IMR-90 (cell line): ENCODE data around the gene AAK1. TPM values are rescaled to one million over a fixed set of nuclear protein-coding genes. Genes with fewer than 3 reads are reported as not detected.

Source experiments
- ATAC-seq: fragments of 200-7000 bp; cut with Tn5 transposase; 2 replicates; pipeline ENCODE4 v1.9.1; 2020; ENCODE audit warnings: low read depth, mild to moderate bottlenecking, moderate library complexity
- BruUV-seq: library from RNA; stranded (reverse); fragments of 400-500 nt; replicated peaks from 2 replicates; lab custom pipeline; 2021; lab: Mats Ljungman, UMichigan
- CTCF ChIA-PET: fragments of 300-600 bp; formaldehyde crosslinking; extraction: SDS; loops from one replicate; lab custom pipeline; 2021; ENCODE audit warnings: antibody characterized with exemption; lab: Yijun Ruan, JAX
- POLR2A ChIA-PET: fragments of 300-600 bp; sonication (Branson Sonifier 250); formaldehyde crosslinking; loops from one replicate; lab custom pipeline; 2022; ENCODE audit warnings: antibody characterized with exemption; ENCODE audit not compliant: unreplicated experiment; lab: Charles Lee
- DNase-seq: peaks from one replicate; pipeline ENCODE4 v3.0.0; 2013
- H2AFZ ChIP-seq: replicated peaks from 2 replicates; pipeline ENCODE3; 2013; ENCODE audit warnings: low read length, mild to moderate bottlenecking; ENCODE audit not compliant: poor library complexity
- H2AK5ac ChIP-seq: 2 replicates; pipeline ENCODE4 v1.6.1; 2013; ENCODE audit warnings: low read depth, low read length, inconsistent platforms
- H2AK9ac ChIP-seq: replicated peaks from 2 replicates; pipeline ENCODE3; 2013; ENCODE audit warnings: mild to moderate bottlenecking, low read depth, low read length, moderate library complexity; ENCODE audit not compliant: poor library complexity
- H2BK120ac ChIP-seq: 2 replicates; pipeline ENCODE4 v1.6.1; 2013; ENCODE audit warnings: low read depth, low read length, inconsistent platforms
- H2BK15ac ChIP-seq: 3 replicates; pipeline ENCODE4 v1.6.1; 2013; ENCODE audit warnings: low read depth, low read length, inconsistent platforms
- H2BK20ac ChIP-seq: 2 replicates; pipeline ENCODE4 v1.6.1; 2013; ENCODE audit warnings: low read depth, mild to moderate bottlenecking, inconsistent platforms, low read length, moderate library complexity
- H2BK5ac ChIP-seq: 2 replicates; pipeline ENCODE4 v1.6.1; 2013; ENCODE audit warnings: mild to moderate bottlenecking, low read depth, low read length, inconsistent platforms; ENCODE audit not compliant: poor library complexity, severe bottlenecking
- H3K14ac ChIP-seq: replicated peaks from 2 replicates; pipeline ENCODE4 v1.6.1; 2013; ENCODE audit warnings: low read depth, low read length, inconsistent platforms
- H3K18ac ChIP-seq: 2 replicates; pipeline ENCODE4 v1.6.1; 2013; ENCODE audit warnings: low read depth, low read length, control low read depth
- H3K23ac ChIP-seq: 2 replicates; pipeline ENCODE4 v1.6.1; 2013; ENCODE audit warnings: low read depth, low read length, inconsistent platforms
- H3K27ac ChIP-seq: 2 replicates; pipeline ENCODE4 v1.5.1; 2013; ENCODE audit warnings: mild to moderate bottlenecking, control low read depth, low read length; ENCODE audit not compliant: insufficient read depth
- H3K27me3 ChIP-seq: 2 replicates; pipeline ENCODE4 v1.6.1; 2013; ENCODE audit warnings: low read length; ENCODE audit not compliant: control insufficient read depth, insufficient read depth
- H3K36me3 ChIP-seq: 2 replicates; pipeline ENCODE4 v1.6.1; 2013; ENCODE audit warnings: low read length, mixed read lengths; ENCODE audit not compliant: control insufficient read depth, insufficient read depth
- H3K4ac ChIP-seq: 2 replicates; pipeline ENCODE4 v1.6.1; 2013; ENCODE audit warnings: low read depth, low read length, inconsistent platforms
- H3K4me1 ChIP-seq: 2 replicates; pipeline ENCODE4 v1.6.1; 2013; ENCODE audit warnings: low read length, mixed read lengths; ENCODE audit not compliant: control insufficient read depth, insufficient read depth
- H3K4me2 ChIP-seq: 2 replicates; pipeline ENCODE4 v1.6.1; 2013; ENCODE audit warnings: low read depth, mild to moderate bottlenecking, control low read depth, low read length, moderate library complexity
- H3K4me3 ChIP-seq: 2 replicates; pipeline ENCODE4 v1.5.1; 2013; ENCODE audit warnings: low read depth, mild to moderate bottlenecking, control low read depth, low read length, moderate library complexity; ENCODE audit not compliant: insufficient read depth
- H3K56ac ChIP-seq: 2 replicates; pipeline ENCODE4 v1.6.1; 2013; ENCODE audit warnings: low read length, inconsistent platforms; ENCODE audit not compliant: insufficient read depth; ENCODE audit errors: extremely low read depth
- H3K79me1 ChIP-seq, 2 experiments: 2 replicates each; pipeline ENCODE4 v1.6.1; 2013; ENCODE audit warnings: low read length in 2 of 2, inconsistent platforms in 1 of 2, low read depth in 1 of 2
- H3K9ac ChIP-seq: 2 replicates; pipeline ENCODE4 v1.6.1; 2013; ENCODE audit warnings: low read depth, low read length, control low read depth
- H3K9me1 ChIP-seq: 2 replicates; pipeline ENCODE4 v1.6.1; 2013; ENCODE audit warnings: low read length, inconsistent platforms; ENCODE audit not compliant: insufficient read depth
- H3K9me3 ChIP-seq: 2 replicates; pipeline ENCODE4 v1.6.1; 2013; ENCODE audit warnings: low read length; ENCODE audit not compliant: control insufficient read depth, insufficient read depth
- H4K20me1 ChIP-seq: 2 replicates; pipeline ENCODE4 v1.6.1; 2013; ENCODE audit warnings: low read length, inconsistent platforms; ENCODE audit not compliant: insufficient read depth
- H4K5ac ChIP-seq: 2 replicates; pipeline ENCODE4 v1.6.1; 2013; ENCODE audit warnings: mild to moderate bottlenecking, low read depth, low read length, control low read depth
- H4K8ac ChIP-seq, 2 experiments: 2 replicates each; pipeline ENCODE4 v1.6.1; 2013; ENCODE audit warnings: low read depth in 2 of 2, low read length in 2 of 2, control low read depth in 1 of 2, inconsistent platforms in 1 of 2
- H4K91ac ChIP-seq: 2 replicates; pipeline ENCODE4 v1.6.1; 2013; ENCODE audit warnings: low read depth, low read length, inconsistent platforms; ENCODE audit not compliant: insufficient read depth
- MAFK ChIP-seq: IDR thresholded peaks from 2 replicates; pipeline ENCODE4 v1.6.1; 2012; ENCODE audit warnings: low read depth, low read length, improper control_type of control experiment
- MXI1 ChIP-seq: IDR thresholded peaks from 2 replicates; pipeline ENCODE4 v1.6.1; 2012; ENCODE audit warnings: low read depth, mild to moderate bottlenecking, low read length, moderate library complexity, borderline replicate concordance
- NFE2L2 ChIP-seq: fragments of 150-350 bp; IDR thresholded peaks from 2 replicates; pipeline ENCODE4 v1.6.1; 2016; ENCODE audit warnings: low read depth, mild to moderate bottlenecking, low read length
- USF2 ChIP-seq: fragments of 150-350 bp; IDR thresholded peaks from 2 replicates; pipeline ENCODE4 v1.6.1; 2017; ENCODE audit warnings: mild to moderate bottlenecking, antibody characterized with exemption, low read length, low read depth
- WGBS, 2 experiments: methylation state at CpG; one replicate each; pipeline versions ENCODE4 v1.1.5 to v1.1.7; 2013; ENCODE audit warnings: missing lambda C conversion rate in 2 of 2; ENCODE audit not compliant: insufficient read length in 1 of 2; ENCODE audit errors: extremely low coverage in 2 of 2; 5-methylcytosine and 5-hydroxymethylcytosine counted together
- dilution Hi-C: fragments of 300-500 bp; cut with HindIII; formaldehyde crosslinking; loops from one replicate; pipeline ENCODE4 v1.14.3; 2018; ENCODE audit warnings: low sequenced_read_pairs; ENCODE audit not compliant: unreplicated experiment
- in situ Hi-C: fragments of 300-500 bp; cut with MboI; formaldehyde crosslinking; loops from 3 replicates; pipeline ENCODE4 v1.14.3; 2019; ENCODE audit warnings: low sequenced_read_pairs, inconsistent platforms, mixed read lengths
- intact Hi-C: fragments of 100-400 bp; cut with micrococcal nuclease; formaldehyde crosslinking; loops from 2 replicates; pipeline ENCODE4 v1.10.0; 2022
- polyA plus RNA-seq, 3 experiments: library from polyadenylated mRNA; depleted of rRNA; stranded (reverse); fragments of >200 nt; gene quantifications; 2 replicates each; pipeline ENCODE4 v1.2.3, GENCODE V29; 2012; ENCODE audit warnings: low replicate concordance in 1 of 3
- total RNA-seq: library from RNA; depleted of rRNA; stranded (reverse); fragments of >200 nt; gene quantifications from 2 replicates; pipeline ENCODE4 v1.2.3, GENCODE V29; 2012

Gene AAK1
- total and polyA plus RNA-seq, 2 of the 4 experiments (the other 2 are of a cell fraction) = 21.9 to 26.5 TPM

- ChIA-PET CTCF (interaction anchor here (0.6 kb wide), 1 partner anchor 19 kb away, joined by 3 read pairs; no protein-coding TSS in a partner anchor), POLR2A (no interaction called here)
- no peak overlapping the region for H3K4me2 ChIP-seq
Measured at GRCh38 chr2:69589973-69590652, 53.4 kb downstream of the AAK1 start.

More at GRCh38 chr2:69589973-69590652, 53.4 kb downstream of the AAK1 start:
- Histone ChIP-seq H3K9me1 (peaks cover 20% of the 10 kb centered on the region), H3K18ac (no peak overlapping the region), H3K4me3 (no peak overlapping the region), H2BK15ac (no peak overlapping the region), H2BK20ac (no peak overlapping the region), H4K5ac (peak overlapping the region; percentile 4; the same call in 1 of the 2 replicates), H3K9ac (no peak overlapping the region), H3K4ac (0 out of 2 replicates have a peak overlapping the region, but pooled peaks have one; percentile 19), H2AK9ac (peak overlapping the region; percentile 31), H2BK5ac (no peak overlapping the region), H3K4me1 (peaks cover 12% of the 10 kb centered on the region), H3K14ac (no peak overlapping the region), H2AK5ac (peak overlapping the region; percentile 9; the same call in 1 of the 2 replicates), H2BK120ac (no peak overlapping the region), H3K27me3 (no peaks in the 10 kb centered on the region), H3K23ac (peak overlapping the region; percentile 16; the same call in 1 of the 2 replicates), H3K79me1 (peaks cover 48 to 75% of the 10 kb centered on the region in 2 experiments), H4K91ac (no peak overlapping the region), H3K9me3 (no peaks in the 10 kb centered on the region), H3K56ac (no peak overlapping the region), H4K20me1 (peaks cover 64% of the 10 kb centered on the region), H2AFZ (no peak overlapping the region), H4K8ac (no peak overlapping the region), H3K36me3 (no peaks in the 10 kb centered on the region; the same call in 1 of the 2 replicates), H3K27ac (no peak overlapping the region)
- dilution Hi-C loops (no loop called here), intact Hi-C loops (no loop called here), in situ Hi-C loops (no loop called here)
- no TSS peak for BruUV-seq
- no peak for TF ChIP-seq MAFK
- no peak for TF ChIP-seq USF2
- TF ChIP-seq NFE2L2 = peak; percentile 49; the same call in 1 of the 2 replicates
- no peak for TF ChIP-seq MXI1
- peak; percentile 86 for ATAC-seq
- 100% methylated on average over 1 of the region's 8 CpGs; no CpG with 5 or more reads in 1 of the 2 experiments for WGBS, 2 experiments
- DNase-seq = peak; percentile 62
